HEK293 (cell line): Measurements from ENCODE around the gene IFNLR1.

Experiments used
- CTCF ChIA-PET: fragments of 350-600 bp; formaldehyde crosslinking; extraction: SDS; loops from one replicate; lab custom pipeline; 2021; ENCODE audit warnings: antibody characterized with exemption; lab: Yijun Ruan, JAX
- POLR2A ChIA-PET: fragments of 300-600 bp; formaldehyde crosslinking; extraction: SDS; loops from one replicate; lab custom pipeline; 2020; ENCODE audit warnings: antibody characterized with exemption, inconsistent platforms; lab: Yijun Ruan, JAX
- H3K27ac ChIP-seq: fragments of 200-500 bp; sonication (Bioruptor generic); 2 replicates; pipeline ENCODE4 v1.5.1; 2014; ENCODE audit warnings: low read depth, low read length, control low read depth, inconsistent platforms; ENCODE audit errors: extremely low read depth
- H3K36me3 ChIP-seq, 2 experiments: fragments of 200-500 bp in 1 of 2; sonication (Bioruptor generic) in 1 of 2; 1 replicate in 1 of 2; 2 replicates in 1 of 2; pipeline ENCODE4 v1.5.1; 2014 to 2017; ENCODE audit warnings: inconsistent platforms in 2 of 2, low read length in 2 of 2; ENCODE audit not compliant: control insufficient read depth in 2 of 2, insufficient read depth in 1 of 2
- H3K4me1 ChIP-seq: fragments of 200-500 bp; sonication (Bioruptor generic); 2 replicates; pipeline ENCODE4 v1.5.1; 2014; ENCODE audit warnings: mild to moderate bottlenecking, low read length, inconsistent platforms; ENCODE audit not compliant: control insufficient read depth, insufficient read depth
- H3K4me3 ChIP-seq: 2 replicates; pipeline ENCODE4 v1.5.1; 2011; ENCODE audit warnings: low read depth, mild to moderate bottlenecking, control low read depth, low read length, moderate library complexity
- H3K9me3 ChIP-seq: fragments of 200-500 bp; sonication (Bioruptor generic); 2 replicates; pipeline ENCODE4 v1.5.1; 2014; ENCODE audit warnings: low read depth, low read length, inconsistent platforms; ENCODE audit not compliant: control insufficient read depth, insufficient read depth
- GLI2 ChIP-seq: fragments of 450-650 bp; formaldehyde crosslinking; IDR thresholded peaks from 2 replicates; pipeline ENCODE4; 2017; ENCODE audit warnings: missing biosample characterization, missing genetic modification characterization, low read depth, borderline replicate concordance
- KLF10 ChIP-seq: fragments of 450-650 bp; IDR thresholded peaks from 2 replicates; pipeline ENCODE4 v1.5.1; 2018; ENCODE audit warnings: missing biosample characterization, mild to moderate bottlenecking, missing genetic modification characterization
- YY2 ChIP-seq: fragments of 450-650 bp; formaldehyde crosslinking; IDR thresholded peaks from 2 replicates; pipeline ENCODE4 v1.5.1; 2016; ENCODE audit warnings: missing biosample characterization, missing genetic modification characterization
- ZBTB20 ChIP-seq: fragments of 450-650 bp; formaldehyde crosslinking; IDR thresholded peaks from 2 replicates; pipeline ENCODE4 v1.5.1; 2016; ENCODE audit warnings: missing biosample characterization, missing genetic modification characterization
- ZNF132 ChIP-seq: fragments of 450-650 bp; formaldehyde crosslinking; IDR thresholded peaks from 2 replicates; pipeline ENCODE4 v1.5.1; 2017; ENCODE audit warnings: missing biosample characterization, missing genetic modification characterization, borderline replicate concordance
- ZNF184 ChIP-seq: fragments of 450-650 bp; IDR thresholded peaks from 2 replicates; pipeline ENCODE4 v1.5.1; 2018; ENCODE audit warnings: missing biosample characterization, mild to moderate bottlenecking, missing genetic modification characterization
- ZNF202 ChIP-seq: fragments of 450-650 bp; formaldehyde crosslinking; IDR thresholded peaks from 2 replicates; pipeline ENCODE4 v1.5.1; 2016; ENCODE audit warnings: missing biosample characterization, missing genetic modification characterization, borderline replicate concordance
- ZNF211 ChIP-seq: fragments of 450-650 bp; formaldehyde crosslinking; IDR thresholded peaks from 2 replicates; pipeline ENCODE4 v1.5.1; 2016; ENCODE audit warnings: low read depth, missing biosample characterization, missing genetic modification characterization
- ZNF37A ChIP-seq: fragments of 450-650 bp; IDR thresholded peaks from 2 replicates; pipeline ENCODE4 v1.5.1; 2018; ENCODE audit warnings: missing biosample characterization, missing genetic modification characterization
- ZNF423 ChIP-seq: fragments of 450-650 bp; formaldehyde crosslinking; IDR thresholded peaks from 2 replicates; pipeline ENCODE4 v1.5.1; 2016; ENCODE audit warnings: missing biosample characterization, missing genetic modification characterization
- ZNF521 ChIP-seq: fragments of 450-650 bp; formaldehyde crosslinking; IDR thresholded peaks from 2 replicates; pipeline ENCODE4 v1.5.1; 2017; ENCODE audit warnings: missing biosample characterization, mild to moderate bottlenecking, missing genetic modification characterization
- ZNF623 ChIP-seq: fragments of 450-650 bp; formaldehyde crosslinking; IDR thresholded peaks from 2 replicates; pipeline ENCODE4 v1.5.1; 2016; ENCODE audit warnings: missing biosample characterization, missing genetic modification characterization
- TF ChIP-seq, protein P1 (sequence below): fragments of 450-650 bp; formaldehyde crosslinking; IDR thresholded peaks from 2 replicates; pipeline ENCODE4 v1.5.1; 2016; ENCODE audit warnings: missing biosample characterization, missing genetic modification characterization
- TF ChIP-seq, protein P2 (sequence below): fragments of 450-650 bp; formaldehyde crosslinking; conservative IDR thresholded peaks from 2 replicates; pipeline ENCODE4 v1.5.1; 2016; ENCODE audit warnings: low read depth, missing biosample characterization, missing genetic modification characterization
- TF ChIP-seq, protein P3 (sequence below): fragments of 450-650 bp; formaldehyde crosslinking; IDR thresholded peaks from 2 replicates; pipeline ENCODE4 v1.5.1; 2017; ENCODE audit warnings: missing biosample characterization, missing genetic modification characterization
- TF ChIP-seq, protein P4 (sequence below): IDR thresholded peaks from 2 replicates; pipeline ENCODE4 v1.6.1; 2011; ENCODE audit warnings: mild to moderate bottlenecking, low read depth, low read length, borderline replicate concordance

IFNLR1 gene

DNA sequence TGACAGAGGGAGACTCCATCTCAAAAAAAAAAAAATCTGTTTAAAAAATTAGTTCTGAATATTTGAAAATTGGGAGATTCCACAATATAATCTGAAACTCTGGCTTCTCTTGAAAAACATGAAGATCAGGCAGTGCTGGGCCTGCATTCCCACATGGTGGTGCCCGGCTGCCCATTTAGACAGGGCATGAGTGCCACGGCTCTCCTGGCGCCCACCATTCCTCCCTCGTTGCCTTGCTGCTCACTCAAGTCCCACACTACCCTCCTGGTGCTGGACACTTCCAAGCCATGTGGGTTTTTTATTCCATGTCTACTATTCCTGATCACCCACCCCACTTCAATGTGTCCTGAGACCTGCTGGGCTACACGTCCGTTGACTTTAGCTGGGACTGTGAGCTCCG lies 64.3 kb downstream of the IFNLR1 start:
- Histone ChIP-seq H3K9me3 (no peaks in the 10 kb centered on the region), H3K36me3 (no peaks in the 10 kb centered on the region), H3K4me3 (no peak overlapping the region), H3K27ac (no peak overlapping the region), H3K4me1 (no peaks in the 10 kb centered on the region)
- TF ChIP-seq, protein P1, sequence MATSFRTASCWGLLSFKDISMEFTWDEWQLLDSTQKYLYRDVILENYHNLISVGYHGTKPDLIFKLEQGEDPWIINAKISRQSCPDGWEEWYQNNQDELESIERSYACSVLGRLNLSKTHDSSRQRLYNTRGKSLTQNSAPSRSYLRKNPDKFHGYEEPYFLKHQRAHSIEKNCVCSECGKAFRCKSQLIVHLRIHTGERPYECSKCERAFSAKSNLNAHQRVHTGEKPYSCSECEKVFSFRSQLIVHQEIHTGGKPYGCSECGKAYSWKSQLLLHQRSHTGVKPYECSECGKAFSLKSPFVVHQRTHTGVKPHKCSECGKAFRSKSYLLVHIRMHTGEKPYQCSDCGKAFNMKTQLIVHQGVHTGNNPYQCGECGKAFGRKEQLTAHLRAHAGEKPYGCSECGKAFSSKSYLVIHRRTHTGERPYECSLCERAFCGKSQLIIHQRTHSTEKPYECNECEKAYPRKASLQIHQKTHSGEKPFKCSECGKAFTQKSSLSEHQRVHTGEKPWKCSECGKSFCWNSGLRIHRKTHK = no peak
- POLR2A ChIA-PET = no interaction called here
- CTCF ChIA-PET = interaction anchor here (1.1 kb wide), 1 partner anchor 27 kb away, joined by 3 read pairs; no protein-coding TSS in a partner anchor

DNA sequence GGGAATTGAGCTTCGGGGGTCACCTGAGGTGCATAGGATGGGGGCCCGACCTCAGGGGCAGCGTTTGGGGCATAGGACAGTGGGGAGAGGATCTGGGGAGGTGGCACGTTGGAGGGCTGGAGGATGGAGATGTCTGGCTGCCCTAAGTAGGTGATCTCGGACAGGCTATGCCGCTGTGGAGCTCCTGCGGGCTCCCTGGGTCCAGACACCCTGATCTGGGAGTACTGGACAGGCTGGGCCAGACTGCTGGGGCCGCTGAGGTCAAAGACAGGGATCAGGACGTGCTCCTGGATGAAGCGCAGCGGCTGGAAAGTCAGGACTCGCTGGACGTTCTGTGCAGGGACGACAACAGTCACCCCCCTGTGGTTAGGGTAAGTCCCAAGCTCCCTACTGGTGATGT lies 65.7 kb downstream of the IFNLR1 start:
- Histone ChIP-seq H3K4me1 (no peaks in the 10 kb centered on the region), H3K36me3 (no peaks in the 10 kb centered on the region), H3K27ac (no peak overlapping the region), H3K4me3 (no peak overlapping the region), H3K9me3 (no peaks in the 10 kb centered on the region)
- CTCF ChIA-PET = interaction anchor here (0.6 kb wide), 1 partner anchor 101 kb away, joined by 4 read pairs; no protein-coding TSS in a partner anchor
- TF ChIP-seq, protein P2, sequence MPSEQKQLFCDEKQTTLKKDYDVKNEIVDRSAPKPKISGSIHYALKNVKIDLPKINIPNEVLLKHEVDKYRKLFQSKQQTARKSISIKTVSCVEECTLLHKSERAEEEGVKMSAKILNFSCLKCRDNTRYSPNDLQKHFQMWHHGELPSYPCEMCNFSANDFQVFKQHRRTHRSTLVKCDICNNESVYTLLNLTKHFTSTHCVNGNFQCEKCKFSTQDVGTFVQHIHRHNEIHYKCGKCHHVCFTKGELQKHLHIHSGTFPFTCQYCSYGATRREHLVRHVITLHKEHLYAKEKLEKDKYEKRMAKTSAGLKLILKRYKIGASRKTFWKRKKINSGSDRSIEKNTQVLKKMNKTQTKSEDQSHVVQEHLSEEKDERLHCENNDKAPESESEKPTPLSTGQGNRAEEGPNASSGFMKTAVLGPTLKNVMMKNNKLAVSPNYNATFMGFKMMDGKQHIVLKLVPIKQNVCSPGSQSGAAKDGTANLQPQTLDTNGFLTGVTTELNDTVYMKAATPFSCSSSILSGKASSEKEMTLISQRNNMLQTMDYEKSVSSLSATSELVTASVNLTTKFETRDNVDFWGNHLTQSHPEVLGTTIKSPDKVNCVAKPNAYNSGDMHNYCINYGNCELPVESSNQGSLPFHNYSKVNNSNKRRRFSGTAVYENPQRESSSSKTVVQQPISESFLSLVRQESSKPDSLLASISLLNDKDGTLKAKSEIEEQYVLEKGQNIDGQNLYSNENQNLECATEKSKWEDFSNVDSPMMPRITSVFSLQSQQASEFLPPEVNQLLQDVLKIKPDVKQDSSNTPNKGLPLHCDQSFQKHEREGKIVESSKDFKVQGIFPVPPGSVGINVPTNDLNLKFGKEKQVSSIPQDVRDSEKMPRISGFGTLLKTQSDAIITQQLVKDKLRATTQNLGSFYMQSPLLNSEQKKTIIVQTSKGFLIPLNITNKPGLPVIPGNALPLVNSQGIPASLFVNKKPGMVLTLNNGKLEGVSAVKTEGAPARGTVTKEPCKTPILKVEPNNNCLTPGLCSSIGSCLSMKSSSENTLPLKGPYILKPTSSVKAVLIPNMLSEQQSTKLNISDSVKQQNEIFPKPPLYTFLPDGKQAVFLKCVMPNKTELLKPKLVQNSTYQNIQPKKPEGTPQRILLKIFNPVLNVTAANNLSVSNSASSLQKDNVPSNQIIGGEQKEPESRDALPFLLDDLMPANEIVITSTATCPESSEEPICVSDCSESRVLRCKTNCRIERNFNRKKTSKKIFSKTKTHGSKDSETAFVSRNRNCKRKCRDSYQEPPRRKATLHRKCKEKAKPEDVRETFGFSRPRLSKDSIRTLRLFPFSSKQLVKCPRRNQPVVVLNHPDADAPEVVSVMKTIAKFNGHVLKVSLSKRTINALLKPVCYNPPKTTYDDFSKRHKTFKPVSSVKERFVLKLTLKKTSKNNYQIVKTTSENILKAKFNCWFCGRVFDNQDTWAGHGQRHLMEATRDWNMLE = no peak
- TF ChIP-seq ZNF521 (tag by site-specific recombination) (no peak), ZNF623 (tag by site-specific recombination) (no peak), ZNF184 (no peak), ZNF132 (no peak), ZNF37A (tag by site-specific recombination) (no peak), YY2 (no peak), KLF10 (tag by site-specific recombination) (no peak), GLI2 (tag by site-specific recombination) (no peak), ZNF202 (no peak), ZBTB20 (tag by site-specific recombination) (no peak), ZNF423 (tag by site-specific recombination) (no peak), ZNF211 (tag by site-specific recombination) (no peak)
- TF ChIP-seq, protein P3, sequence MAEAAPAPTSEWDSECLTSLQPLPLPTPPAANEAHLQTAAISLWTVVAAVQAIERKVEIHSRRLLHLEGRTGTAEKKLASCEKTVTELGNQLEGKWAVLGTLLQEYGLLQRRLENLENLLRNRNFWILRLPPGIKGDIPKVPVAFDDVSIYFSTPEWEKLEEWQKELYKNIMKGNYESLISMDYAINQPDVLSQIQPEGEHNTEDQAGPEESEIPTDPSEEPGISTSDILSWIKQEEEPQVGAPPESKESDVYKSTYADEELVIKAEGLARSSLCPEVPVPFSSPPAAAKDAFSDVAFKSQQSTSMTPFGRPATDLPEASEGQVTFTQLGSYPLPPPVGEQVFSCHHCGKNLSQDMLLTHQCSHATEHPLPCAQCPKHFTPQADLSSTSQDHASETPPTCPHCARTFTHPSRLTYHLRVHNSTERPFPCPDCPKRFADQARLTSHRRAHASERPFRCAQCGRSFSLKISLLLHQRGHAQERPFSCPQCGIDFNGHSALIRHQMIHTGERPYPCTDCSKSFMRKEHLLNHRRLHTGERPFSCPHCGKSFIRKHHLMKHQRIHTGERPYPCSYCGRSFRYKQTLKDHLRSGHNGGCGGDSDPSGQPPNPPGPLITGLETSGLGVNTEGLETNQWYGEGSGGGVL (tag by site-specific recombination) = no peak
- TF ChIP-seq, protein P4, sequence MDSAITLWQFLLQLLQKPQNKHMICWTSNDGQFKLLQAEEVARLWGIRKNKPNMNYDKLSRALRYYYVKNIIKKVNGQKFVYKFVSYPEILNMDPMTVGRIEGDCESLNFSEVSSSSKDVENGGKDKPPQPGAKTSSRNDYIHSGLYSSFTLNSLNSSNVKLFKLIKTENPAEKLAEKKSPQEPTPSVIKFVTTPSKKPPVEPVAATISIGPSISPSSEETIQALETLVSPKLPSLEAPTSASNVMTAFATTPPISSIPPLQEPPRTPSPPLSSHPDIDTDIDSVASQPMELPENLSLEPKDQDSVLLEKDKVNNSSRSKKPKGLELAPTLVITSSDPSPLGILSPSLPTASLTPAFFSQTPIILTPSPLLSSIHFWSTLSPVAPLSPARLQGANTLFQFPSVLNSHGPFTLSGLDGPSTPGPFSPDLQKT = no peak
- POLR2A ChIA-PET = no interaction called here
